NCI-H2107 (cell line): ENCODE measurements around the gene EDN3.

ENCODE experiments used
- DNase-seq: peaks from one replicate; lab custom pipeline; 2025; lab: John Stamatoyannopoulos, UW

The EDN3 gene

GRCh38 chr20:59308493-59309201, 8.2 kb downstream of the EDN3 start:
- DNase-seq: no peak

- DNase-seq: no peak
Measured at GRCh38 chr20:59309218-59309617, 8.8 kb downstream of the EDN3 start.

GRCh38 chr20:59314997-59315396, 14.6 kb downstream of the EDN3 start:
- no peak for DNase-seq

- DNase-seq: no peak
Measured at GRCh38 chr20:59316911-59317731, 16.7 kb downstream of the EDN3 start.

GRCh38 chr20:59318201-59318790, 17.9 kb downstream of the EDN3 start:
- no peak for DNase-seq

GRCh38 chr20:59318803-59319202, 18.4 kb downstream of the EDN3 start:
- DNase-seq: no peak

- DNase-seq: no peak
Measured at GRCh38 chr20:59320426-59320825, 20.0 kb downstream of the EDN3 start.

GRCh38 chr20:59320854-59321647, 20.6 kb downstream of the EDN3 start:
- DNase-seq: no peak

- no peak for DNase-seq
Measured at GRCh38 chr20:59322081-59322480, 21.7 kb downstream of the EDN3 start.

- no peak for DNase-seq
Measured at GRCh38 chr20:59322585-59323454, 22.4 kb downstream of the EDN3 start.

GRCh38 chr20:59323731-59324130, 23.3 kb downstream of the EDN3 start:
- DNase-seq: no peak

- DNase-seq: no peak
Measured at GRCh38 chr20:59324521-59325141, 24.2 kb downstream of the EDN3 start.

- DNase-seq: no peak
Measured at GRCh38 chr20:59325142-59325523, 24.7 kb downstream of the EDN3 start.

- no peak for DNase-seq
Measured at GRCh38 chr20:59326188-59326587, 25.8 kb downstream of the EDN3 start.

- no peak for DNase-seq
Measured at GRCh38 chr20:59328071-59328470, 27.7 kb downstream of the EDN3 start.

- no peak for DNase-seq
Measured at GRCh38 chr20:59331721-59332329, 31.4 kb downstream of the EDN3 start.

GRCh38 chr20:59333260-59333845, 32.9 kb downstream of the EDN3 start:
- DNase-seq: no peak

GRCh38 chr20:59333951-59334350, 33.5 kb downstream of the EDN3 start:
- no peak for DNase-seq

- DNase-seq: no peak
Measured at GRCh38 chr20:59334651-59335300, 34.4 kb downstream of the EDN3 start.
